ENCODE measurements around the gene DDR2. TPM values are rescaled to one million over a fixed set of nuclear protein-coding genes. Genes with fewer than 3 reads are reported as not detected.
A peak's percentile ranks its signal among the peaks of the same experiment; 100 is the strongest.

The DDR2 gene
- total RNA-seq, 4 donors from 2014 or later: 165 to 241 (median 199) TPM

DNA sequence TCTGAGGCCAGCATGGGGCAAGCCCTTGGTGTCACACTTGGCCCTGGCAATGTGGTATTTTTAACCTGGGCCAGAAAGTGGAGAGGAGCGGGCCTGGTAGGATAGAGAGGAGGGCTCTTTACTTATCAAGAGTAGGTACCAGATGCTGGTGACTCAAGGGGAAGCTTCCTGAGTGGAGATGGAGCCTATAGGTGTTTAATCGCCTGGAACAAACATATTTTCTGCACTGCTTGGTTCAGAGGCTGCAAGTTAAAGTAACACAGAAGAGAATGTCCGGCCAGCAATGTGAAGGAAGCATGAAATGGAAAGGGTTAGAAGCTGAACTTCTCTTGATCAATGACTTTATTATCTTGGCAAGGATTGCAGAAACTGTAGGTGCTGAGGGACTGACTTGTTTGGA lies 74.3 kb downstream of the DDR2 start:
- H3K27ac ChIP-seq: no peak overlapping the region
- H3K4me1 ChIP-seq: peaks cover 27 to 96% (median 35%) of the 10 kb centered on the region in 3 donors
- no peak overlapping the region for H3K4me3 ChIP-seq
- no peaks in the 10 kb centered on the region for H3K27me3 ChIP-seq
- 80 to 83% methylated on average over 1 to 3 of the region's 3 CpGs for WGBS, 2 donors (ENCODE audit: low coverage in 1 of 2)
- H3K36me3 ChIP-seq: peaks cover 0 to 6% of the 10 kb centered on the region in 2 donors
- TF ChIP-seq, protein P1, sequence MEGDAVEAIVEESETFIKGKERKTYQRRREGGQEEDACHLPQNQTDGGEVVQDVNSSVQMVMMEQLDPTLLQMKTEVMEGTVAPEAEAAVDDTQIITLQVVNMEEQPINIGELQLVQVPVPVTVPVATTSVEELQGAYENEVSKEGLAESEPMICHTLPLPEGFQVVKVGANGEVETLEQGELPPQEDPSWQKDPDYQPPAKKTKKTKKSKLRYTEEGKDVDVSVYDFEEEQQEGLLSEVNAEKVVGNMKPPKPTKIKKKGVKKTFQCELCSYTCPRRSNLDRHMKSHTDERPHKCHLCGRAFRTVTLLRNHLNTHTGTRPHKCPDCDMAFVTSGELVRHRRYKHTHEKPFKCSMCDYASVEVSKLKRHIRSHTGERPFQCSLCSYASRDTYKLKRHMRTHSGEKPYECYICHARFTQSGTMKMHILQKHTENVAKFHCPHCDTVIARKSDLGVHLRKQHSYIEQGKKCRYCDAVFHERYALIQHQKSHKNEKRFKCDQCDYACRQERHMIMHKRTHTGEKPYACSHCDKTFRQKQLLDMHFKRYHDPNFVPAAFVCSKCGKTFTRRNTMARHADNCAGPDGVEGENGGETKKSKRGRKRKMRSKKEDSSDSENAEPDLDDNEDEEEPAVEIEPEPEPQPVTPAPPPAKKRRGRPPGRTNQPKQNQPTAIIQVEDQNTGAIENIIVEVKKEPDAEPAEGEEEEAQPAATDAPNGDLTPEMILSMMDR (IDR thresholded peaks at IDR 0.05): no peak
- TF ChIP-seq POLR2A (IDR thresholded peaks at IDR 0.05): no peak
- no peak for TF ChIP-seq POLR2AphosphoS5 (IDR thresholded peaks at IDR 0.05)
- no peak for TF ChIP-seq EP300 (IDR thresholded peaks at IDR 0.05)
- ATAC-seq: no peak
- no peaks in the 10 kb centered on the region for H3K9me3 ChIP-seq

DNA sequence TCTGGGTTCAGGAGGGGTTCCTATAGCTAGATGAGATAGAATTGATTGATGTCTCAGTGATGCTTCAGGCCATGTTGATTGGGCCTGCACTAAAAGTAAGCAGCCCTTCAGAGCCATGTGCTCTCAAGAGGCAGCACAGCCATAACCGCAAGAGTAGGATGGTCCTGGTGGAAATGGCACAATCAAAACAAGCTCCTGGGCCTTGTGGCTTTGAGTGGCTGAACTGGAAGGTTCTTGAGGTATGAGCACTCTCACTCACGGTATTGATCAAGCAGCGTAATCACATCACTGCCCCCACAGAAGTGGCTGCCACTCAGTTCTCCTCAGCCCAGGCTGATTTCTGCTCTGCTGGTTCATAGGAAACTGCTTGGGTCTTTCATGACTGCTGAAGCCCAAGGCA lies 76.0 kb downstream of the DDR2 start:
- ATAC-seq: no peak
- Histone ChIP-seq H3K36me3 (peaks cover 0 to 6% of the 10 kb centered on the region in 2 donors), H3K27me3 (no peaks in the 10 kb centered on the region), H3K27ac (peak overlapping the region in 3 of 4 donors; percentile 66 to 76 (median 72)), H3K9me3 (no peaks in the 10 kb centered on the region), H3K4me1 (peaks cover 31 to 97% (median 42%) of the 10 kb centered on the region in 3 donors), H3K4me3 (no peak overlapping the region)
- 100% methylated on average over 1 of the region's 3 CpGs; no CpG with 5 or more reads in 1 of the 2 donors for WGBS, 2 donors (ENCODE audit: low coverage in 1 of 2)
- TF ChIP-seq EP300 (IDR thresholded peaks at IDR 0.05) (no peak), POLR2A (IDR thresholded peaks at IDR 0.05) (no peak)

DNA sequence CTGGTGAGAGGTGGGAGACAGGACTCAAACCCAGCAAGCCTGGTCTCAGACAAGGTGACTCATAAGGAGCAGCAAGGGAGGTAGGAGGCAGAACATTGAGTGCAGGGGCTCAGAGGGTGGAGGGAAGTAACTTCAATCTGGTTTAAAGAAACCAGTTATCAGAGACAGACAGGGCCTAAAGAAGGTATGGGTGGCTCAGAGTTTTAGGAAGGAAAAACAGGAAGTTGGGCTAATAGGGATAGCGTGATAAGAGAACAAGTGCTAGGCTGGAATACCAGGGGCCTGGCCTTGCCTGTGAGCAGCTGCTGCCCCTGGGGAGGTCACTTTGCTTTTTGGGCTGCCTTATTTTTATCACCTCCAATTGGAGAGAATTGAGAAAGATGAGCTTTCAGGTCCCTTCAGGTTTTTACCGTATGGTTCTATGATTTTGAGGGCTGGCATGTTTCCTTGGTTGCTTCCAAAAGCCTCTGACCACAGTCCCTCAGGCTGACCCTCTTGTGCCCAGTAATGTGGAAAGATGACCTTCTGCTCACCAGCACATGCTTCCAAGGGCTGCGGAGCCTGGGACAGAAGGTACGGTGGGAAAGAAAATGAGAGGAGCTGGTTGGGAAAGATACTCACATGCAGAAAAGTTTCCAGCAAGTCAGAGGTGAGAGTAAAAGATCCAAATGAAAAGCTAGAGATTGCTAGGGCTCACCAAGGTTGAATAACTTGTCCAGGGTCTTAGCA lies 77.0 kb downstream of the DDR2 start:
- H3K4me1 ChIP-seq: peaks cover 31 to 93% (median 42%) of the 10 kb centered on the region in 3 donors
- H3K9me3 ChIP-seq: no peaks in the 10 kb centered on the region
- ATAC-seq: no peak
- WGBS, 2 donors (ENCODE audit: low coverage in 1 of 2): 45 to 56% methylated on average over 2 to 3 of the region's 4 CpGs
- peaks cover 0 to 6% of the 10 kb centered on the region in 2 donors for H3K36me3 ChIP-seq
- no peak overlapping the region for H3K4me3 ChIP-seq
- peak overlapping the region; percentile 66 to 87 (median 74) for H3K27ac ChIP-seq
- TF ChIP-seq POLR2AphosphoS5 (IDR thresholded peaks at IDR 0.05) (no peak), POLR2A (IDR thresholded peaks at IDR 0.05) (no peak), EP300 (IDR thresholded peaks at IDR 0.05) (no peak)
- TF ChIP-seq, protein P1 (IDR thresholded peaks at IDR 0.05): no peak
- H3K27me3 ChIP-seq: no peaks in the 10 kb centered on the region

DNA sequence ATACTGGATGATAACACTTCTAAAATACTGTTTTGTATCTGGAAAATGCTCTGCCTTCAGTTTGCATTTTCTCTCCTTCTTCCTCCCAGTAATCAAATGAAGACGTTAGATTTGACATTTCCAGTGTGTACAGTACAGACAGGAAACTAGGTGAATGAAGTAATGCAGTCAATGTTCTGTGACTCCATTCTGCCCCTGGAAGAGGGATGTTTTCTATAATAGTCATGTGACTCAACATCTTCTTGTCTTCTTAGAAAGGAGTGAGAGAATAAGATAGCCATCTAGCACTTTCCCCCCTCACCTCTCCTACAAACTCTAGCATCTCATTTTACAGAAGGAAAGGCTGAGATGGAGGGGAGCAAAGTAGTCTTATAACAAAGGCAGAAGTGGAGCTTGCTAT lies 77.6 kb downstream of the DDR2 start:
- peaks cover 0 to 6% of the 10 kb centered on the region in 2 donors for H3K36me3 ChIP-seq
- no peaks in the 10 kb centered on the region for H3K9me3 ChIP-seq
- ATAC-seq: peak; percentile 42
- H3K27me3 ChIP-seq: no peaks in the 10 kb centered on the region
- WGBS, 2 donors (ENCODE audit: low coverage in 1 of 2): 18% methylated on average over 1 of the region's 1 CpG; no CpG with 5 or more reads in 1 of the 2 donors
- TF ChIP-seq EP300 (IDR thresholded peaks at IDR 0.05) (no peak), POLR2A (IDR thresholded peaks at IDR 0.05) (no peak), POLR2AphosphoS5 (IDR thresholded peaks at IDR 0.05) (peak; percentile 49)
- TF ChIP-seq, protein P1 (IDR thresholded peaks at IDR 0.05): no peak
- peak overlapping the region; percentile 66 to 87 (median 74) for H3K27ac ChIP-seq
- H3K4me3 ChIP-seq: no peak overlapping the region
- H3K4me1 ChIP-seq: peaks cover 31 to 93% (median 39%) of the 10 kb centered on the region in 3 donors

DNA sequence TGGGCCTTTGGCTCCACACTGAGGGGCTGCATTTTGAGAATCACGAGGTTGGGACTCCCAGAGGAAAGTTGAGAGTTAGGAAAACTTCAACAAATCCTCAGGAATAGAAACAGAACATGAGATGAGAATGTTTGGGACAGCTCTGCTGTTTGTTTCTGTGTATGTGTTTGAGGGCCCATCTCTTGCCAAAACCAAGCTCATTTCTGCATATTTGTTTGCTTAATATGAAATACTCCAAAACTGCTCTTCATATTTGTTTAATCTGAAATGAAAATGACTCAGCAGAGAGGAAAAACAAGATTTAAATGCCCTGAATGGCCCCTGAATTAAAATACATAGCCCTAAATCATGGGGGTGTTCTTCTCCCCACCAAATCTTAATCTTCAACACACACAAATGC lies 78.1 kb downstream of the DDR2 start:
- peaks cover 0 to 6% of the 10 kb centered on the region in 2 donors for H3K36me3 ChIP-seq
- no peak overlapping the region for H3K4me3 ChIP-seq
- TF ChIP-seq EP300 (IDR thresholded peaks at IDR 0.05) (no peak), POLR2AphosphoS5 (IDR thresholded peaks at IDR 0.05) (peak; percentile 41), POLR2A (IDR thresholded peaks at IDR 0.05) (no peak)
- TF ChIP-seq, protein P1 (IDR thresholded peaks at IDR 0.05): no peak
- WGBS, 2 donors (ENCODE audit: low coverage in 1 of 2): 11% methylated on average over 1 of the region's 1 CpG; no CpG with 5 or more reads in 1 of the 2 donors
- peaks cover 31 to 93% (median 34%) of the 10 kb centered on the region in 3 donors for H3K4me1 ChIP-seq
- H3K27me3 ChIP-seq: no peaks in the 10 kb centered on the region
- H3K27ac ChIP-seq: peak overlapping the region; percentile 66 to 87 (median 74)
- no peaks in the 10 kb centered on the region for H3K9me3 ChIP-seq
- peak; percentile 65 for ATAC-seq
